PC-3 (cell line): ENCODE results near the gene ZNF507.

Experiments
- CTCF ChIP-seq: fragments of 300-600 bp; sonication (generic); conservative IDR thresholded peaks from 2 replicates; pipeline ENCODE4 v1.5.1; 2017; ENCODE audit warnings: antibody characterized with exemption, low read depth, mild to moderate bottlenecking, low read length
- EZH2 ChIP-seq: fragments of 300-600 bp; sonication (generic); IDR thresholded peaks from one replicate; pipeline ENCODE4 v1.6.1; 2017; ENCODE audit warnings: antibody characterized with exemption, mild to moderate bottlenecking, low read length; ENCODE audit not compliant: unreplicated experiment
- EZH2phosphoT487 ChIP-seq: fragments of 300-600 bp; sonication (generic); IDR thresholded peaks from 2 replicates; pipeline ENCODE4 v1.6.1; 2018; ENCODE audit warnings: mild to moderate bottlenecking, antibody characterized with exemption, low read length, borderline replicate concordance

GRCh38 chr19:32367063-32367462 lies 21.7 kb downstream of the ZNF507 start:
- no peak for TF ChIP-seq EZH2
- TF ChIP-seq CTCF, result no peak
- TF ChIP-seq EZH2phosphoT487, result no peak
